NT2/D1 (cell line): ENCODE measurements around the gene TAF10.

ENCODE experiments used
- YY1 ChIP-seq: IDR thresholded peaks from 2 replicates; pipeline ENCODE4 v1.6.1; 2011; ENCODE audit not compliant: insufficient read length, insufficient read depth
- ZNF274 ChIP-seq: IDR thresholded peaks from 2 replicates; pipeline ENCODE4 v1.6.1; 2011; ENCODE audit warnings: mild to moderate bottlenecking, low read depth, low read length

DNA sequence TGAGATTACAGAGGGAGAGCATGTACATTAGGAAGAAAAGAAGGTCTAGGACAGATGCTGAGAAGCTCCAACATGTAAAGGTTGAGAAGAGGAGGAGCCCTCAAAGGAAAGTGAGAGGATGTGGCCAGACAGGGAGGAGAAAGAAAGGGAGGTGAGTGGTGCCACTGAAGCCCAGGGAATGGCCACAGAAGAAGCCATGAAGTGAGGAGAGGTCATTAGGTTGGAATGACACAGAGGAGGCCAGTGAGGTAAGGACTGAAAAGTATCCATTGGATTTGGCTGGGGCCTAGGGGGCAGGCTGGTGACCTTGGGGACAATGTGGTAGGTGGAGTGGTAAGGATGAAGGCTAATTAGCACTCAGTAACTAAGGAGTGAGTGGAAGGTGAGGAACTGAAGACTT lies 46.6 kb upstream of the TAF10 start:
- no peak for TF ChIP-seq YY1
- no peak for TF ChIP-seq ZNF274
